Measurements from ENCODE around the gene TMEM63C.

TMEM63C gene

DNA sequence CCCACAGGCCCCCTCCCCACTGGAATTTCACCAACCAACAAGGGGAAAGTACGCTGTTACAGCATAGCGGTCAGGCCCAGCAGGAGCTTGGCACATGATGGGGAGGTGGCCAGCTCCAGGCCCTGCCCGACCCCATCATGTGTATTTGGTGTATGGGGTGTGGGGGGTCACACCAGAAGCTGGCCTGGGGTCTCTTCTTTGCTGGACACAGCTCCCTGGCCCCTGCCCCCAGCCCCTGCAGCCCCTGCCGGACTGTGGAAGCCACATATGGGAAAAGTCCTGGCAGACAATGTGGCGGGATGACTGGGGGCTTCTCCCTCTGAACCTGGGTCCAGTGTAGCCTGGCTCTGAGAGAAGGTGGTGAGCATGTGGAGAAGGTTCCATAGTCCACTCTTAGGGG is 77.0 kb downstream of the TMEM63C start:
- Histone ChIP-seq H3K27ac (ENCODE audit: low read depth, low read length) (no peak overlapping the region), H3K27me3 (ENCODE audit: control insufficient read depth, insufficient read depth, low read length) (no peaks in the 10 kb centered on the region), H3K4me1 (ENCODE audit: control insufficient read depth, insufficient read depth, low read length) (no peaks in the 10 kb centered on the region), H3K4me3 (ENCODE audit: low read length) (no peak overlapping the region), H3K36me3 (ENCODE audit: control insufficient read depth, insufficient read depth, low read length) (no peaks in the 10 kb centered on the region), H3K9ac (ENCODE audit: low read length) (no peak overlapping the region)

GRCh38 chr14:77259025-77259715 is 77.6 kb downstream of the TMEM63C start:
- H3K36me3 ChIP-seq (ENCODE audit: control insufficient read depth, insufficient read depth, low read length) = no peaks in the 10 kb centered on the region
- no peaks in the 10 kb centered on the region for H3K27me3 ChIP-seq (ENCODE audit: control insufficient read depth, insufficient read depth, low read length)
- no peak overlapping the region for H3K4me3 ChIP-seq (ENCODE audit: low read length)
- no peaks in the 10 kb centered on the region for H3K4me1 ChIP-seq (ENCODE audit: control insufficient read depth, insufficient read depth, low read length)
- H3K27ac ChIP-seq (ENCODE audit: low read depth, low read length) = no peak overlapping the region
- H3K9ac ChIP-seq (ENCODE audit: low read length) = no peak overlapping the region

DNA sequence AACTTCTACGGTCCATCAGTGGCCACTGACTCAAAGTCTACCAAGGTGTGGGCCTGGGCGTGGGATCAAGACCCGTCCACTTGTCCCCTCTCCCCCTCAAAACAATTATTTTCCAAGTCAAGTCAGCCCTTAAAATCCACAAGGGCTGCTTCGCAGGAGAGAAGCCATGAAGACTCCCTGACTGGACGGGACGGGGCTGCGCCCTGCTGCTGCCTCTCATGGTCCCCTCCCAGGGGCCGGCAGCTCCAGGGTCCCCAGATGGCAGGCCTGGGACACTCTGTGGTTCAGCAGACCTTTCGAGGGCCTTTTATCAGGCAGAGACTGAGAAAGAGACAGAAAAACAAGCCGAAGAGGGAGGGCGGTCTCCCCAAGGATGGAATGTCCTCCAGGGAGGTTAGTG is 78.6 kb downstream of the TMEM63C start:
- Histone ChIP-seq H3K4me3 (ENCODE audit: low read length) (no peak overlapping the region), H3K4me1 (ENCODE audit: control insufficient read depth, insufficient read depth, low read length) (no peaks in the 10 kb centered on the region), H3K9ac (ENCODE audit: low read length) (no peak overlapping the region), H3K27ac (ENCODE audit: low read depth, low read length) (no peak overlapping the region), H3K27me3 (ENCODE audit: control insufficient read depth, insufficient read depth, low read length) (no peaks in the 10 kb centered on the region), H3K36me3 (ENCODE audit: control insufficient read depth, insufficient read depth, low read length) (no peaks in the 10 kb centered on the region)

- no peaks in the 10 kb centered on the region for H3K4me1 ChIP-seq (ENCODE audit: control insufficient read depth, insufficient read depth, low read length)
- no peaks in the 10 kb centered on the region for H3K27me3 ChIP-seq (ENCODE audit: control insufficient read depth, insufficient read depth, low read length)
- no peak overlapping the region for H3K27ac ChIP-seq (ENCODE audit: low read depth, low read length)
These were observed 79.0 kb downstream of the TMEM63C start for GRCh38 chr14:77260631-77261030.

DNA sequence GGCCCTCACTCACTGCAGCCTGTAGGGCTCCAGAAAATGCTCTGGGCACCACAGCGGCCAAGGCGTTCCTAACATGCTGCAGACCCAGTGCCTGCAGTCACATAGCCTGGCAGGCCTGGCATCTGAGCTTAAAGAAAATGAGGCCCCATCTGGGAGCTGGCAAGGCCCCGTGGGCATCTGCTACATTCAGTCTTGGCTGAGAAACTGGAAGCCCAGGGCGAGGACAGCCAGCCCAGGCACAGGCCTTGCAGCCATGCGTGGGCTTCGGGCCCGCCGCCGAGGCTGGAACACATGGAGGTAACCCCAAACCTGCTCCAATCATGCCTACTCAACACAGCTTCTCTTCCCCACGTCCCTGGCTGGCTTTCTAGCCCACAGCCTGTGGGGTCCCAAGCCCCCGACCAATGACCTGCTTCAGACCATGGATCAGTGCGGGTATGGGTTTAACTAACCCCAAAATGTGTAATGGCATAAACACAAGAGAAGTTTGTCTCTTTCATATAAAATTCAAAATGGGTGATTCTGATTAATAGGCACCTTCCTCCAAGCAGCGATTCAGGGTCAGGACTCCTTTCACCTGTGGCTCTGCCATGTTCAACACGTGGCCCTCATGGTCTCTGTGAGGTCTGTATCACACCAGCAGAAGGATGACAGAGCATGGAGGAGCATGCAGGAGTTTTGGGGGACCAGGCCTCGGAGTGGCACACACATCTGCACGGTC is 83.0 kb downstream of the TMEM63C start:
- no peak overlapping the region for H3K4me3 ChIP-seq (ENCODE audit: low read length)
- no peak overlapping the region for H3K27ac ChIP-seq (ENCODE audit: low read depth, low read length)
- H3K9ac ChIP-seq (ENCODE audit: low read length) = no peak overlapping the region
- H3K27me3 ChIP-seq (ENCODE audit: control insufficient read depth, insufficient read depth, low read length) = no peaks in the 10 kb centered on the region
- H3K36me3 ChIP-seq (ENCODE audit: control insufficient read depth, insufficient read depth, low read length) = no peaks in the 10 kb centered on the region
- H3K4me1 ChIP-seq (ENCODE audit: control insufficient read depth, insufficient read depth, low read length) = no peaks in the 10 kb centered on the region

More at GRCh38 chr14:77260631-77261030, 79.0 kb downstream of the TMEM63C start:
- Histone ChIP-seq H3K9ac (ENCODE audit: low read length) (no peak overlapping the region), H3K4me3 (ENCODE audit: low read length) (no peak overlapping the region), H3K36me3 (ENCODE audit: control insufficient read depth, insufficient read depth, low read length) (no peaks in the 10 kb centered on the region)

DNA sequence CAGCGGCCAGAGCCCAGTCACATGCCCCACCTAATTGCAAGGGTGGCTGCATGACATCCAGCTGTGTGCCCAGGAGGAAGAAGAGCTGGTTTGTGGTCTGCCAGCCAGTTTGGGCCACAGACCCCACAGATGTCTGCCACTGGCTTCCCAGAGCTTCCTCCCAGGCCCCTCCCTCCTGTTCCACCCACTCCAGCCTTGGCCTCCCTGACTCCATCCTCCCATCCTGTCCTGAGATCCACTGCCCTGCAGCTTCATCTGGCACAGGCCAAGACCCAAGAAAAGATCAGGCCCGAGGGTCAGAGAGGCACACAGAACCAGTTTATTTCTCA is 83.6 kb downstream of the TMEM63C start:
- H3K27ac ChIP-seq (ENCODE audit: low read depth, low read length) = no peak overlapping the region
- H3K4me3 ChIP-seq (ENCODE audit: low read length) = no peak overlapping the region
- no peak overlapping the region for H3K9ac ChIP-seq (ENCODE audit: low read length)
- H3K4me1 ChIP-seq (ENCODE audit: control insufficient read depth, insufficient read depth, low read length) = no peaks in the 10 kb centered on the region
- no peaks in the 10 kb centered on the region for H3K27me3 ChIP-seq (ENCODE audit: control insufficient read depth, insufficient read depth, low read length)
- no peaks in the 10 kb centered on the region for H3K36me3 ChIP-seq (ENCODE audit: control insufficient read depth, insufficient read depth, low read length)

DNA sequence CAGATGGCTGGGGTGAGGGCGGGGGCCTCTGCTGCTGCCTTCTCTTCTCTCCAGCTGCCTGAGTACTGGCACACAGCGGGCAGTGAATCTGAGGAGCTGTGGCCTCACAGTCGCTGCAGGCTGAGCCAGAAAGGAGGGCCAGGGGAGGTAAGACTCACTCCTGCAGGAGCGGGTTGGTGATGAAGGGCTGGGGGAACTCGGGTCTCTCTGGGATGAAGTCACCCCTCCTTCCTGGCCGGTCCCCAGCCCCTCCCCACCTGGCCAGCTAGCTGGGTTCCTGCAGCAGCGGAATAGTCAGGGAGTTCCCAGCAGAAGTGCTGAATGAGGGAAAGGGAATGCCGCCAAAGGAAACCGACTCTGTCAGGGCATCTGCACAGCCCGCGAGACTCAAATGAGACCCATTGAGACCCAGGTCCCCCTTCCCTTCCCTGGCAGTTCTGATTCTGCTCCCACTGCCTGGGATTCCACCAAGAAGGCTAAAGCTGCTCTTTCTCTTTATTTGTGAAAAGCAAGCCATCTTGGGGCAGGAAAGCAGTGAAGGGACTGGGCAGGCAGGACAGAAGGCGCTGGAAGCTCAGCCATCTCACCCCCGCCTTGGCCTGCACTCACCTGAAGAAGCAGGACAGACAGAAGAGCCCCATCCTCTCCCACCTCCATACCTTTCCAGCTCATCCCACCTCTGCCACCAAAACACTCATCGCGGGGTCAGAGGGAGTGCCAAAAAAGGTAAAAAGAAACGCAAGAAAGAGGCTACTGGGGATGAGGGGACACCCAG is 84.2 kb downstream of the TMEM63C start:
- H3K9ac ChIP-seq (ENCODE audit: low read length) = no peak overlapping the region

GRCh38 chr14:77266336-77266735 is 84.7 kb downstream of the TMEM63C start:
- H3K4me1 ChIP-seq (ENCODE audit: control insufficient read depth, insufficient read depth, low read length) = no peaks in the 10 kb centered on the region
- H3K27ac ChIP-seq (ENCODE audit: low read depth, low read length) = no peak overlapping the region
- H3K9ac ChIP-seq (ENCODE audit: low read length) = no peak overlapping the region
- no peaks in the 10 kb centered on the region for H3K27me3 ChIP-seq (ENCODE audit: control insufficient read depth, insufficient read depth, low read length)
- no peak overlapping the region for H3K4me3 ChIP-seq (ENCODE audit: low read length)
- H3K36me3 ChIP-seq (ENCODE audit: control insufficient read depth, insufficient read depth, low read length) = no peaks in the 10 kb centered on the region

More for the DNA sequence above, 84.2 kb downstream of the TMEM63C start:
- Histone ChIP-seq H3K36me3 (ENCODE audit: control insufficient read depth, insufficient read depth, low read length) (no peaks in the 10 kb centered on the region), H3K27ac (ENCODE audit: low read depth, low read length) (no peak overlapping the region), H3K4me3 (ENCODE audit: low read length) (no peak overlapping the region), H3K27me3 (ENCODE audit: control insufficient read depth, insufficient read depth, low read length) (no peaks in the 10 kb centered on the region), H3K4me1 (ENCODE audit: control insufficient read depth, insufficient read depth, low read length) (no peaks in the 10 kb centered on the region)

- Histone ChIP-seq H3K9ac (ENCODE audit: low read length) (no peak overlapping the region), H3K4me3 (ENCODE audit: low read length) (no peak overlapping the region), H3K36me3 (ENCODE audit: control insufficient read depth, insufficient read depth, low read length) (no peaks in the 10 kb centered on the region), H3K27ac (ENCODE audit: low read depth, low read length) (no peak overlapping the region), H3K4me1 (ENCODE audit: control insufficient read depth, insufficient read depth, low read length) (no peaks in the 10 kb centered on the region), H3K27me3 (ENCODE audit: control insufficient read depth, insufficient read depth, low read length) (no peaks in the 10 kb centered on the region)
These were observed 86.5 kb downstream of the TMEM63C start for GRCh38 chr14:77267937-77268699.

GRCh38 chr14:77268989-77269600 is 87.5 kb downstream of the TMEM63C start:
- H3K4me3 ChIP-seq (ENCODE audit: low read length) = no peak overlapping the region
- H3K4me1 ChIP-seq (ENCODE audit: control insufficient read depth, insufficient read depth, low read length) = no peaks in the 10 kb centered on the region
- H3K27ac ChIP-seq (ENCODE audit: low read depth, low read length) = no peak overlapping the region
- H3K27me3 ChIP-seq (ENCODE audit: control insufficient read depth, insufficient read depth, low read length) = no peaks in the 10 kb centered on the region
- no peak overlapping the region for H3K9ac ChIP-seq (ENCODE audit: low read length)
- no peaks in the 10 kb centered on the region for H3K36me3 ChIP-seq (ENCODE audit: control insufficient read depth, insufficient read depth, low read length)

- Histone ChIP-seq H3K36me3 (ENCODE audit: control insufficient read depth, insufficient read depth, low read length) (no peaks in the 10 kb centered on the region), H3K27ac (ENCODE audit: low read depth, low read length) (no peak overlapping the region), H3K27me3 (ENCODE audit: control insufficient read depth, insufficient read depth, low read length) (no peaks in the 10 kb centered on the region), H3K4me3 (ENCODE audit: low read length) (no peak overlapping the region), H3K9ac (ENCODE audit: low read length) (no peak overlapping the region), H3K4me1 (ENCODE audit: control insufficient read depth, insufficient read depth, low read length) (no peaks in the 10 kb centered on the region)
These were observed 88.9 kb downstream of the TMEM63C start for GRCh38 chr14:77270361-77271112.
